MM.1S (cell line): ENCODE measurements around the gene DCUN1D5.

Source experiments
- DNase-seq: peaks from one replicate; pipeline ENCODE4 v3.0.0-alpha.2; 2015
- H2AFZ ChIP-seq: fragments of 300-600 bp; sonication (generic); 2 replicates; pipeline ENCODE4 v1.6.0; 2016; ENCODE audit warnings: antibody characterized with exemption, low read length
- H3F3A ChIP-seq: fragments of 300-600 bp; sonication (generic); 2 replicates; pipeline ENCODE4 v1.6.1; 2016; ENCODE audit warnings: mild to moderate bottlenecking, antibody characterized with exemption, low read length, moderate library complexity, mixed read lengths; ENCODE audit not compliant: insufficient read depth
- H3K27ac ChIP-seq: fragments of 300-600 bp; sonication (generic); 2 replicates; pipeline ENCODE4 v1.5.1; 2016; ENCODE audit warnings: mild to moderate bottlenecking, low read length
- H3K27me3 ChIP-seq: fragments of 300-600 bp; sonication (generic); replicated peaks from 2 replicates; pipeline ENCODE4 v1.6.0; 2016; ENCODE audit warnings: low read length; ENCODE audit not compliant: insufficient read depth
- H3K36me3 ChIP-seq: fragments of 300-600 bp; sonication (generic); replicated peaks from 2 replicates; pipeline ENCODE4 v1.6.1; 2016; ENCODE audit warnings: mild to moderate bottlenecking, low read length, mixed read lengths; ENCODE audit not compliant: insufficient read depth
- H3K4me1 ChIP-seq: fragments of 300-600 bp; sonication (generic); 2 replicates; pipeline ENCODE4 v1.6.1; 2016; ENCODE audit warnings: low read length, mixed read lengths
- H3K4me2 ChIP-seq: fragments of 300-600 bp; sonication (generic); 2 replicates; pipeline ENCODE4 v1.6.0; 2016; ENCODE audit warnings: low read depth, low read length
- H3K4me3 ChIP-seq: fragments of 300-600 bp; sonication (generic); 2 replicates; pipeline ENCODE4 v1.5.1; 2016; ENCODE audit warnings: low read length, mixed read lengths
- H3K79me2 ChIP-seq: fragments of 300-600 bp; sonication (generic); 2 replicates; pipeline ENCODE4 v1.6.1; 2016; ENCODE audit warnings: mixed run types, low read length, mixed read lengths
- H3K9ac ChIP-seq: fragments of 300-600 bp; sonication (generic); 2 replicates; pipeline ENCODE4 v1.6.1; 2016; ENCODE audit warnings: low read length, mixed read lengths
- H3K9me2 ChIP-seq: fragments of 300-600 bp; sonication (generic); replicated peaks from 2 replicates; pipeline ENCODE4 v1.6.1; 2016; ENCODE audit warnings: mild to moderate bottlenecking, low read length, mixed read lengths; ENCODE audit not compliant: insufficient read depth
- H3K9me3 ChIP-seq: fragments of 300-600 bp; sonication (generic); replicated peaks from 2 replicates; pipeline ENCODE4 v1.6.1; 2016; ENCODE audit warnings: mild to moderate bottlenecking, low read length, mixed read lengths; ENCODE audit not compliant: insufficient read depth
- H4K20me1 ChIP-seq: fragments of 300-600 bp; sonication (generic); 2 replicates; pipeline ENCODE4 v1.6.1; 2016; ENCODE audit warnings: mild to moderate bottlenecking, low read length, moderate library complexity, mixed read lengths; ENCODE audit not compliant: insufficient read depth
- CTCF ChIP-seq: fragments of 300-600 bp; sonication (generic); IDR thresholded peaks from 2 replicates; pipeline ENCODE4 v1.5.1; 2016; ENCODE audit warnings: antibody characterized with exemption, low read length, mixed read lengths
- EZH2 ChIP-seq: fragments of 300-600 bp; sonication (generic); optimal IDR thresholded peaks from 2 replicates; pipeline ENCODE3; 2017; ENCODE audit warnings: low read depth, mild to moderate bottlenecking, antibody characterized with exemption, low read length, mixed read lengths
- EZH2phosphoT487 ChIP-seq: fragments of 300-600 bp; sonication (generic); IDR thresholded peaks from 2 replicates; pipeline ENCODE4 v1.6.1; 2018; ENCODE audit warnings: antibody characterized with exemption, low read length

The DCUN1D5 gene

GRCh38 chr11:103055221-103055890, 36.6 kb downstream of the DCUN1D5 start:
- no peaks in the 10 kb centered on the region for H3K4me1 ChIP-seq
- TF ChIP-seq CTCF (peak; percentile 59), EZH2 (no peak)
- no peaks in the 10 kb centered on the region for H3K27me3 ChIP-seq
- H3K4me3 ChIP-seq = no peak overlapping the region
- H3K27ac ChIP-seq = no peak overlapping the region
- no peak overlapping the region for H3K9ac ChIP-seq
- no peaks in the 10 kb centered on the region for H3K36me3 ChIP-seq
- no peak overlapping the region for H3K4me2 ChIP-seq
- H4K20me1 ChIP-seq = no peaks in the 10 kb centered on the region
- H3F3A ChIP-seq = no peaks in the 10 kb centered on the region
- no peaks in the 10 kb centered on the region for H3K79me2 ChIP-seq
- no peaks in the 10 kb centered on the region for H3K9me2 ChIP-seq
- H3K9me3 ChIP-seq = no peaks in the 10 kb centered on the region
- DNase-seq = peak; percentile 37
- H2AFZ ChIP-seq = no peak overlapping the region

- TF ChIP-seq EZH2phosphoT487 (no peak), CTCF (no peak), EZH2 (no peak)
- no peak for DNase-seq
- H3K9me3 ChIP-seq = no peaks in the 10 kb centered on the region
- H2AFZ ChIP-seq = no peak overlapping the region
- H3K27me3 ChIP-seq = no peaks in the 10 kb centered on the region
- H3K9me2 ChIP-seq = no peaks in the 10 kb centered on the region
- no peaks in the 10 kb centered on the region for H3K4me1 ChIP-seq
- no peaks in the 10 kb centered on the region for H4K20me1 ChIP-seq
- H3K27ac ChIP-seq = no peak overlapping the region
- no peak overlapping the region for H3K4me2 ChIP-seq
- no peaks in the 10 kb centered on the region for H3K79me2 ChIP-seq
- no peaks in the 10 kb centered on the region for H3F3A ChIP-seq
- no peak overlapping the region for H3K9ac ChIP-seq
- no peak overlapping the region for H3K4me3 ChIP-seq
- no peaks in the 10 kb centered on the region for H3K36me3 ChIP-seq
Observed at GRCh38 chr11:103053997-103054396, 38.0 kb downstream of the DCUN1D5 start.

GRCh38 chr11:103051981-103052380, 40.0 kb downstream of the DCUN1D5 start:
- Histone ChIP-seq H2AFZ (no peak overlapping the region), H3K79me2 (no peaks in the 10 kb centered on the region), H3K9me3 (no peaks in the 10 kb centered on the region), H3K27ac (no peak overlapping the region), H3K4me3 (no peak overlapping the region), H3K4me2 (no peak overlapping the region), H3K9ac (no peak overlapping the region), H4K20me1 (no peaks in the 10 kb centered on the region), H3K36me3 (no peaks in the 10 kb centered on the region), H3K4me1 (no peaks in the 10 kb centered on the region), H3F3A (no peaks in the 10 kb centered on the region), H3K27me3 (no peaks in the 10 kb centered on the region), H3K9me2 (no peaks in the 10 kb centered on the region)
- TF ChIP-seq CTCF (no peak), EZH2phosphoT487 (no peak)
- no peak for DNase-seq
